ENCODE data around the gene SLIT3.

- no peak for TF ChIP-seq ZNF16 (tag by site-specific recombination; IDR thresholded peaks at IDR 0.05; ENCODE audit: low read depth)
- TF ChIP-seq ZNF114 (tag by site-specific recombination; IDR thresholded peaks at IDR 0.05), result no peak
- no peak for TF ChIP-seq ZFP41 (tag by site-specific recombination; IDR thresholded peaks at IDR 0.05; ENCODE audit: borderline replicate concordance)
- no peak for TF ChIP-seq CTCF (tag by site-specific recombination; IDR thresholded peaks at IDR 0.05)
- no peak for TF ChIP-seq ZNF140 (tag by site-specific recombination; IDR thresholded peaks at IDR 0.05)
- TF ChIP-seq ZNF239 (tag by site-specific recombination; IDR thresholded peaks at IDR 0.05), result no peak
- no peak for TF ChIP-seq ZNF501 (tag by site-specific recombination; IDR thresholded peaks at IDR 0.05)
- TF ChIP-seq ZNF561 (tag by site-specific recombination; IDR thresholded peaks at IDR 0.05; ENCODE audit: borderline replicate concordance), result no peak
- TF ChIP-seq ZNF157 (tag by site-specific recombination; IDR thresholded peaks at IDR 0.05), result no peak
- TF ChIP-seq IKZF3 (tag by site-specific recombination; IDR thresholded peaks at IDR 0.05), result no peak
- no peak for TF ChIP-seq ZBTB21 (tag by site-specific recombination; IDR thresholded peaks at IDR 0.05)
Measured at GRCh38 chr5:168952196-168952595, 348.7 kb downstream of the SLIT3 start.
